Caco-2 (cell line): ENCODE results near the gene TAOK2. TPM values are rescaled to one million over a fixed set of nuclear protein-coding genes. Genes with fewer than 3 reads are reported as not detected.

ENCODE experiments used
- BruUV-seq: library from RNA; stranded (reverse); fragments of 400-500 nt; replicated peaks from 2 replicates; lab custom pipeline; 2021; lab: Mats Ljungman, UMichigan
- CTCF ChIA-PET: fragments of 300-600 bp; sonication (Branson Sonifier 250); formaldehyde crosslinking; loops from one replicate; lab custom pipeline; 2022; ENCODE audit warnings: antibody characterized with exemption; lab: Charles Lee
- POLR2A ChIA-PET: fragments of 300-600 bp; sonication (Branson Sonifier 250); formaldehyde crosslinking; loops from one replicate; lab custom pipeline; 2022; ENCODE audit warnings: antibody characterized with exemption; lab: Charles Lee
- DNase-seq, 2 experiments: peaks; one replicate each; pipeline versions ENCODE4 v3.0.0 to v3.0.0-alpha.2; 2020 to 2022
- H3K27me3 ChIP-seq: replicated peaks from 2 replicates; pipeline ENCODE4 v1.6.0; 2011; ENCODE audit warnings: low read length; ENCODE audit not compliant: control insufficient read depth, insufficient read depth
- H3K36me3 ChIP-seq: 2 replicates; pipeline ENCODE4 v1.5.1; 2011; ENCODE audit warnings: low read length; ENCODE audit not compliant: control insufficient read depth, insufficient read depth
- H3K4me1 ChIP-seq: fragments of 250-450 bp; sonication (Bioruptor Pico); 2 replicates; pipeline ENCODE4 v1.5.1; 2020; ENCODE audit warnings: mild to moderate bottlenecking
- H3K4me3 ChIP-seq: 2 replicates; pipeline ENCODE4 v1.5.1; 2011; ENCODE audit warnings: low read depth, mild to moderate bottlenecking, control low read depth, low read length
- H3K9me3 ChIP-seq: fragments of 250-450 bp; sonication (Bioruptor Pico); 2 replicates; pipeline ENCODE4 v1.5.1; 2020; ENCODE audit warnings: mild to moderate bottlenecking, moderate library complexity
- H3K27ac Mint-ChIP-seq: one replicate; pipeline ENCODE4 v1.8.0; 2022; ENCODE audit warnings: mixed read lengths; ENCODE audit not compliant: unreplicated experiment
- H3K27me3 Mint-ChIP-seq: one replicate; pipeline ENCODE4 v1.8.0; 2022; ENCODE audit warnings: mixed read lengths; ENCODE audit not compliant: insufficient read depth, unreplicated experiment
- H3K36me3 Mint-ChIP-seq: one replicate; pipeline ENCODE4 v1.8.0; 2022; ENCODE audit warnings: mild to moderate bottlenecking, mixed read lengths; ENCODE audit not compliant: insufficient read depth, unreplicated experiment
- H3K4me1 Mint-ChIP-seq: one replicate; pipeline ENCODE4 v1.8.0; 2022; ENCODE audit warnings: low read depth, mixed read lengths; ENCODE audit not compliant: unreplicated experiment
- H3K4me3 Mint-ChIP-seq: one replicate; pipeline ENCODE4 v1.8.0; 2022; ENCODE audit warnings: mild to moderate bottlenecking, moderate library complexity, mixed read lengths; ENCODE audit not compliant: unreplicated experiment
- H3K9me3 Mint-ChIP-seq: one replicate; pipeline ENCODE4 v1.8.0; 2022; ENCODE audit warnings: mixed read lengths; ENCODE audit not compliant: unreplicated experiment
- intact Hi-C: fragments of 100-400 bp; cut with micrococcal nuclease; formaldehyde crosslinking; loops from one replicate; pipeline ENCODE4 v1.10.0; 2022; ENCODE audit not compliant: unreplicated experiment
- total RNA-seq: library from RNA; stranded (reverse); gene quantifications from 2 replicates; pipeline ENCODE4 v1.2.3, GENCODE V29; 2022
- TF ChIP-seq, protein P1 (sequence below), 2 experiments: fragments of 200-600 bp in 1 of 2; IDR thresholded peaks; 1 replicate in 1 of 2; 2 replicates in 1 of 2; pipeline versions ENCODE4 v1.5.1 to v1.8.0; 2011 to 2022; ENCODE audit warnings: antibody characterized with exemption in 1 of 2, control low read depth in 1 of 2, inconsistent platforms in 1 of 2, low read depth in 1 of 2, low read length in 1 of 2, mild to moderate bottlenecking in 1 of 2, moderate library complexity in 1 of 2; ENCODE audit not compliant: insufficient read depth in 1 of 2, severe bottlenecking in 1 of 2, unreplicated experiment in 1 of 2

Gene TAOK2
- total RNA-seq, 1 experiment from 2014 or later, result 47.1 TPM

DNA sequence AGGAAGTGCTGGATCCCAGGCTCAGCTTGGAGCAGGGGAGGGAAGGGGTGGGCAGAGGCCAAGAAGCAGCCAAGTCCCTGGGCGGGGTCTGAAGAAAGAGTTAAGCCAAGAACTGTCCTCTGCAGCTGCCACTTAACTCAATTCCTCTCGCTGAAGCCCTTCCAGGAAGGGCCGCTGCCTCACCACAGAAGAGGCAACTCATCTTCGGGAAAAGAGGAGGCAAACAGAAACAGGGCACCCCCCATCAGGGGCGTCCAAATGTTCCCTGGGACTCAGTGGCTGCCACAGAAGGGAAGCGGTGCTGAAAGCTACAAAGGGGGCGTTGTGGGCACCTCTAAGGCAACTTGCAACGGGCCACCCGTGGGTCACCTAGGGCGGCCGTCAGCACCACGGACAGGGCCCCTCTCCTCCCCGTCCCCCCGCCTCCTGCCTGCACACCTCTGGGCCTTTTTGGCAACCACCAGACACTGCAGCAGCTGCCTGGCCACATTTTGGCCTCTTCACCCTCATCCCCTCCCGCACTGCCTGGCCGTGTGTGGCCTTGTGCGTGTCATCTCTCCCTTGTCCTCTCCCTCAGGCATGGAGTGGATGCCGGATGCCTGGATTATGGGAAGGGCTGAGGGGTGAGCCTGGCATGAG is 54.9 kb downstream of the TAOK2 start:
- H3K27ac Mint-ChIP-seq, result no peak overlapping the region
- intact Hi-C loops, result loop anchor here (10.0 kb wide), 1 partner anchor 134 kb away; the partner anchor contains the start of gene SEZ6L2
- DNase-seq, result peak in 1 of 2 experiments; percentile 67
- H3K36me3 Mint-ChIP-seq, result no peaks in the 10 kb centered on the region
- peaks cover 15% of the 10 kb centered on the region for H3K27me3 Mint-ChIP-seq
- no TSS peak for BruUV-seq
- CTCF ChIA-PET, result interaction anchor here (0.6 to 0.9 kb wide), 3 partner anchors 160 to 273 kb away, joined by 3 to 4 read pairs (median 3); partner anchors contain the start of gene PAGR1
- Histone ChIP-seq H3K36me3 (no peaks in the 10 kb centered on the region), H3K27me3 (no peaks in the 10 kb centered on the region; the same call in 1 of the 2 replicates), H3K9me3 (no peaks in the 10 kb centered on the region), H3K4me1 (no peaks in the 10 kb centered on the region), H3K4me3 (no peak overlapping the region)
- TF ChIP-seq, protein P1, sequence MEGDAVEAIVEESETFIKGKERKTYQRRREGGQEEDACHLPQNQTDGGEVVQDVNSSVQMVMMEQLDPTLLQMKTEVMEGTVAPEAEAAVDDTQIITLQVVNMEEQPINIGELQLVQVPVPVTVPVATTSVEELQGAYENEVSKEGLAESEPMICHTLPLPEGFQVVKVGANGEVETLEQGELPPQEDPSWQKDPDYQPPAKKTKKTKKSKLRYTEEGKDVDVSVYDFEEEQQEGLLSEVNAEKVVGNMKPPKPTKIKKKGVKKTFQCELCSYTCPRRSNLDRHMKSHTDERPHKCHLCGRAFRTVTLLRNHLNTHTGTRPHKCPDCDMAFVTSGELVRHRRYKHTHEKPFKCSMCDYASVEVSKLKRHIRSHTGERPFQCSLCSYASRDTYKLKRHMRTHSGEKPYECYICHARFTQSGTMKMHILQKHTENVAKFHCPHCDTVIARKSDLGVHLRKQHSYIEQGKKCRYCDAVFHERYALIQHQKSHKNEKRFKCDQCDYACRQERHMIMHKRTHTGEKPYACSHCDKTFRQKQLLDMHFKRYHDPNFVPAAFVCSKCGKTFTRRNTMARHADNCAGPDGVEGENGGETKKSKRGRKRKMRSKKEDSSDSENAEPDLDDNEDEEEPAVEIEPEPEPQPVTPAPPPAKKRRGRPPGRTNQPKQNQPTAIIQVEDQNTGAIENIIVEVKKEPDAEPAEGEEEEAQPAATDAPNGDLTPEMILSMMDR (IDR thresholded peaks at IDR 0.05; ENCODE audit: insufficient read depth in 1 of 2, low read depth in 1 of 2, low read length in 1 of 2, severe bottlenecking in 1 of 2, unreplicated experiment in 1 of 2), result no peak
- POLR2A ChIA-PET, result no interaction called here
- peaks cover 7% of the 10 kb centered on the region for H3K4me1 Mint-ChIP-seq
- no peak overlapping the region for H3K4me3 Mint-ChIP-seq
- H3K9me3 Mint-ChIP-seq, result no peaks in the 10 kb centered on the region

DNA sequence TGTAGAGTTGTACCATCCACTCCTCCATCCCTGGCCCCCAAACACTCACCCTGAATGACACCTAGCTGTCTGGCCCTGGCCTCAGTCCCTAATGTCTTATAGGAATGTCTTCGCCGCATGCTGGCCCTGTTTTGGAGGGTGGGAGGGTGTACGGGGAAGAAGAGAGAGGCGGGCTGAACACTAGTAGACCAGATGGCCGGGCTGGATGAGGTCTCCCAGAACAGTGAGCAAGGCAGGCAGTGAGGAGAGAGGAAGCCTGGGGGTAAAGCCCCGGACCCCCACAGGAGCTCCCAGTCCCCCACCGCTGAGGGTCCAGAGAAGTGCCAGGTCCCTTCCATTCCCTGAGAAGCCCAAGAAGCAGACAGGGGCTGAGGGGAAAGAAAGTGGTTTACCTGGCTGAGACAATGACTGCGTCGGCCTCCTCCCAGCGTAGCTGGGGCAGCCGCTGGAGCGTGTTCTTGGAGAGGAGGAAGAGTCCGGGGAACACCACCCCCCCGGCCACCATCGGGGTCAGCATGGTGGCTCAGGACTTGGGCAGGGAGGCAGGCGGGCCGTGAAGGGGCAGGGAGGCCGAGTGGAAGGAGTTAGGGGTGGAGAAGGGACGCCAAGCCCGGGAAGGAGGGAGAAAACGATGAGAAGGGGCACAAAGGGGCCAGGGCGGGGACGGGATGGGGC is 56.5 kb downstream of the TAOK2 start:
- no peak for DNase-seq
- H3K27ac Mint-ChIP-seq, result no peak overlapping the region
- no peaks in the 10 kb centered on the region for H3K9me3 ChIP-seq
- peaks cover 7% of the 10 kb centered on the region for H3K4me1 Mint-ChIP-seq
- POLR2A ChIA-PET, result no interaction called here
- intact Hi-C loops, result no loop called here
- no peak overlapping the region for H3K4me3 Mint-ChIP-seq
- BruUV-seq, result no TSS peak
- CTCF ChIA-PET, result no interaction called here
- peaks cover 12% of the 10 kb centered on the region for H3K27me3 Mint-ChIP-seq
- H3K4me1 ChIP-seq, result no peaks in the 10 kb centered on the region
- H3K27me3 ChIP-seq, result no peaks in the 10 kb centered on the region; the same call in 1 of the 2 replicates
- no peaks in the 10 kb centered on the region for H3K36me3 Mint-ChIP-seq
- H3K9me3 Mint-ChIP-seq, result no peaks in the 10 kb centered on the region
- H3K4me3 ChIP-seq, result no peak overlapping the region
- no peaks in the 10 kb centered on the region for H3K36me3 ChIP-seq
- TF ChIP-seq, protein P1 (IDR thresholded peaks at IDR 0.05; ENCODE audit: insufficient read depth in 1 of 2, low read depth in 1 of 2, low read length in 1 of 2, severe bottlenecking in 1 of 2, unreplicated experiment in 1 of 2), result no peak

DNA sequence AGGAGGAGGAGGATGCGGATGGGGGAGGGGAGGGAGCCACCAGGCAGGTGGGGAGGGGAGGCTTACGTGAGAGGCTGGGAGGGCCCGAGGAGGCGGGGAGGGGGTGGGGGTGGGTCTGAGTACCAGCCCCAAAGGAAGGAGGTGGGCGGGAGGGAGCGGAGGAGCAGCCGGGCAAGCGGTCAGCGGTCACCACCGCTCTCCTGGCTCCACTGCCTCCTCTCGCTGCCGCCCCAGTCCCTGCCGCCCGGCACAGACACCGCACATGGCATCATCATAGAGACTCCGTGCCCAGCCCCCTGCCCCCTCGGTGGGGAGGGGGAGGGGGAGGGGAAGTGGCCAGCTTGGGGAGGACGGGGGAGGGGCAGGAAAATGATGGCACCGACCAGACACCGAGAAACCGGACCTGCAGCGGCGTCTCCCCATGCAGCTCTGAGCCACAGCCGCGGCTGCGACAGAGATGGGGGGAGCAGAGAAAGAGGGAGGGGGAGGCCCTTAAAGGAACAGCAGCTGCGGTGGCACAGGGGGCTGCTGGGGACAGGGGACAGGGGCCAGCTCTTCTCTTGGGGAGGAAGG is 57.3 kb downstream of the TAOK2 start, which contains the start of gene TLCD3B:
Gene TLCD3B, minus strand, starts transcription at position 431 of the 573 bp plus-strand sequence. CDS start 744 bp downstream, outside the sequence.
- TF ChIP-seq, protein P1 (IDR thresholded peaks at IDR 0.05; ENCODE audit: insufficient read depth in 1 of 2, low read depth in 1 of 2, low read length in 1 of 2, severe bottlenecking in 1 of 2, unreplicated experiment in 1 of 2), result no peak
- Mint-ChIP-seq H3K4me1 (peaks cover 7% of the 10 kb centered on the region), H3K27me3 (peaks cover 12% of the 10 kb centered on the region), H3K36me3 (no peaks in the 10 kb centered on the region), H3K4me3 (no peak within 1 kb of the TSS), H3K27ac (no peak within 1 kb of the TSS), H3K9me3 (no peaks in the 10 kb centered on the region)
- ChIA-PET POLR2A (interaction anchor here (0.6 to 0.7 kb wide), 2 partner anchors 72 to 223 kb away, joined by 3 to 14 read pairs; no protein-coding TSS in a partner anchor), CTCF (interaction anchor here (0.7 to 1.9 kb wide), 2 partner anchors 58 to 1847 kb away, joined by 7 to 11 read pairs; partner anchors contain the start of gene TAOK2)
- DNase-seq, result no peak
- BruUV-seq, result no TSS peak
- intact Hi-C loops, result no loop called here
- Histone ChIP-seq H3K27me3 (no peaks in the 10 kb centered on the region; the same call in 1 of the 2 replicates), H3K9me3 (no peaks in the 10 kb centered on the region), H3K36me3 (no peaks in the 10 kb centered on the region), H3K4me1 (no peaks in the 10 kb centered on the region), H3K4me3 (peak within 1 kb of the TSS; percentile 9; the same call in 1 of the 2 replicates)
